HepG2 (cell line): Measurements from ENCODE around the gene VRK1. TPM values are rescaled to one million over a fixed set of nuclear protein-coding genes. Genes with fewer than 3 reads are reported as not detected.

Experiments used
- ATAC-seq: fragments of 200-7000 bp; cut with Tn5 transposase; 3 replicates; pipeline ENCODE4 v1.9.1; 2020; ENCODE audit warnings: mild to moderate bottlenecking, moderate library complexity
- BruUV-seq: library from RNA; stranded (reverse); fragments of 400-500 nt; replicated peaks from 2 replicates; lab custom pipeline; 2021; lab: Mats Ljungman, UMichigan
- CTCF ChIA-PET: fragments of 300-600 bp; formaldehyde crosslinking; extraction: SDS; loops from one replicate; lab custom pipeline; 2021; ENCODE audit warnings: low total read pairs, inconsistent platforms, low intra/inter-chr PET ratio; lab: Yijun Ruan, JAX
- POLR2A ChIA-PET: fragments of 350-600 bp; sonication (Branson Sonifier 250); formaldehyde crosslinking; loops from one replicate; lab custom pipeline; 2020; ENCODE audit warnings: antibody characterized with exemption, inconsistent platforms; lab: Yijun Ruan, JAX
- DNase-seq: peaks from one replicate; pipeline ENCODE4 v3.0.0-alpha.2; 2015; ENCODE audit warnings: low spot score
- FAIRE-seq: peaks from 3 replicates; lab custom pipeline; 2011; peaks lifted over from hg19 to GRCh38; lab: Jason Lieb, UNC
- H2AFZ ChIP-seq: one replicate; pipeline ENCODE4 v1.6.1; 2011; ENCODE audit warnings: low read length, inconsistent platforms
- H3K27ac ChIP-seq: fragments of 300-600 bp; 3 replicates; pipeline ENCODE4 v1.8.0; 2011; ENCODE audit warnings: mixed run types, mild to moderate bottlenecking, mixed read lengths, low read length, inconsistent platforms; ENCODE audit not compliant: insufficient read depth; ENCODE audit errors: extremely low read length
- H3K27me3 ChIP-seq, 2 experiments: fragments of 200-600 bp in 1 of 2; 2 replicates in 1 of 2; 3 replicates in 1 of 2; pipeline versions ENCODE4 v1.6.0 to v1.8.0; 2011; ENCODE audit warnings: low read length in 2 of 2, mild to moderate bottlenecking in 2 of 2, moderate library complexity in 2 of 2, inconsistent platforms in 1 of 2; ENCODE audit not compliant: insufficient read depth in 2 of 2, control insufficient read depth in 1 of 2
- H3K36me3 ChIP-seq, 2 experiments: fragments of 200-600 bp in 1 of 2; replicated peaks in 1 of 2; 2 replicates in 1 of 2; 3 replicates in 1 of 2; pipeline versions ENCODE4 v1.5.1 to v1.8.0; 2011; ENCODE audit warnings: low read length in 2 of 2, inconsistent platforms in 1 of 2; ENCODE audit not compliant: insufficient read depth in 2 of 2, control insufficient read depth in 1 of 2
- H3K4me1 ChIP-seq: 2 replicates; pipeline ENCODE4 v1.5.1; 2012; ENCODE audit warnings: low read length, inconsistent platforms; ENCODE audit not compliant: insufficient read depth
- H3K4me2 ChIP-seq: 2 replicates; pipeline ENCODE4 v1.6.0; 2011; ENCODE audit warnings: low read depth, low read length, inconsistent platforms
- H3K4me3 ChIP-seq, 3 experiments: fragments of 200-600 bp in 1 of 3; sonication (generic), shearing (Covaris generic) in 1 of 3; replicated peaks in 1 of 3; 2 replicates each; pipeline ENCODE4 v1.5.1; 2011 to 2016; ENCODE audit warnings: low read length in 3 of 3, inconsistent platforms in 2 of 3, low read depth in 2 of 3, mild to moderate bottlenecking in 2 of 3, control low read depth in 1 of 3, mixed read lengths in 1 of 3; ENCODE audit not compliant: insufficient read depth in 1 of 3
- H3K79me2 ChIP-seq: one replicate; pipeline ENCODE4 v1.6.1; 2011; ENCODE audit warnings: low read length, inconsistent platforms; ENCODE audit not compliant: insufficient read depth
- H3K9ac ChIP-seq: 2 replicates; pipeline ENCODE4 v1.6.0; 2011; ENCODE audit warnings: mild to moderate bottlenecking, low read depth, low read length, inconsistent platforms; ENCODE audit not compliant: insufficient read depth
- H3K9me3 ChIP-seq: 2 replicates; pipeline ENCODE4 v1.5.1; 2012; ENCODE audit warnings: mild to moderate bottlenecking, low read length
- H4K20me1 ChIP-seq: 2 replicates; pipeline ENCODE4 v1.6.0; 2011; ENCODE audit warnings: inconsistent platforms, mild to moderate bottlenecking, low read length, moderate library complexity; ENCODE audit not compliant: insufficient read depth
- ATF5 ChIP-seq: sonication (generic); formaldehyde crosslinking; IDR thresholded peaks from 2 replicates; pipeline ENCODE4 v1.4.0; 2020; ENCODE audit warnings: mild to moderate bottlenecking, low read depth, missing genetic modification reagents
- DR1 ChIP-seq: sonication (generic); formaldehyde crosslinking; IDR thresholded peaks from 2 replicates; pipeline ENCODE4 v1.8.0; 2021; ENCODE audit warnings: mild to moderate bottlenecking, missing genetic modification reagents, inconsistent platforms
- FIP1L1 ChIP-seq: fragments of 200-400 bp; formaldehyde crosslinking; IDR thresholded peaks from 2 replicates; pipeline ENCODE4 v1.6.1; 2018; ENCODE audit warnings: low read depth, mild to moderate bottlenecking, low read length, moderate library complexity, borderline replicate concordance; ENCODE audit not compliant: insufficient read depth
- HOXA9 ChIP-seq: sonication (generic); formaldehyde crosslinking; IDR thresholded peaks from 2 replicates; pipeline ENCODE4 v1.8.1; 2022; ENCODE audit warnings: missing genetic modification reagents, mild to moderate bottlenecking, moderate library complexity, borderline replicate concordance
- NR1H2 ChIP-seq: sonication (generic); formaldehyde crosslinking; IDR thresholded peaks from 2 replicates; pipeline ENCODE4 v1.8.1; 2022; ENCODE audit warnings: low read depth, missing genetic modification reagents, borderline replicate concordance
- SP1 ChIP-seq, 2 experiments: fragments of 450-650 bp in 1 of 2; sonication (generic) in 1 of 2; formaldehyde crosslinking in 1 of 2; IDR thresholded peaks; 2 replicates each; pipeline versions ENCODE4 v1.4.0 to v1.6.1; 2016 to 2020; ENCODE audit warnings: missing genetic modification reagents in 1 of 2
- TBP ChIP-seq: sonication (generic); formaldehyde crosslinking; IDR thresholded peaks from 2 replicates; pipeline ENCODE4 v1.5.0; 2020; ENCODE audit warnings: missing genetic modification reagents
- YEATS2 ChIP-seq: sonication (generic); formaldehyde crosslinking; IDR thresholded peaks from 2 replicates; pipeline ENCODE4 v1.4.0; 2020; ENCODE audit warnings: missing genetic modification reagents, borderline replicate concordance
- ZNF430 ChIP-seq: sonication (generic); formaldehyde crosslinking; IDR thresholded peaks from 2 replicates; pipeline ENCODE4 v1.9.0; 2021; ENCODE audit warnings: mild to moderate bottlenecking, missing genetic modification reagents
- ZNF792 ChIP-seq: IDR thresholded peaks from 2 replicates; pipeline ENCODE4 v1.6.1; 2016
- WGBS: methylation state at CpG from one replicate; pipeline ENCODE4 v1.1.6; 2017; ENCODE audit warnings: low lambda C conversion rate; 5-methylcytosine and 5-hydroxymethylcytosine counted together
- in situ Hi-C: cut with HindIII; loops from 2 replicates; pipeline ENCODE4 v1.10.0; 2017; ENCODE audit warnings: low pct_unique_long_range_greater_than_20kb; ENCODE audit not compliant: extremely low pct_ligation_motif_present
- intact Hi-C: fragments of 100-400 bp; cut with micrococcal nuclease; formaldehyde crosslinking; loops from one replicate; pipeline ENCODE4 v1.10.0; 2022; ENCODE audit not compliant: unreplicated experiment
- polyA plus RNA-seq, 8 experiments: library from polyadenylated mRNA; depleted of rRNA in 3 of 8; stranded (reverse) in 7 of 8; unstranded in 1 of 8; fragments of >200 nt; fragmentation: Illumina TruSeq in 4 of 8; extraction: Trizol in 4 of 8; gene quantifications; 2 replicates each; pipeline versions ENCODE4 v1.2.1 to v1.2.3, GENCODE V29; 2011 to 2016; ENCODE audit warnings: low read depth in 4 of 8, missing spikeins in 1 of 8, mixed read lengths in 1 of 8; ENCODE audit not compliant: insufficient read depth in 1 of 8
- total RNA-seq, 5 experiments: library from RNA; depleted of rRNA; stranded (reverse); fragments of >200 nt; fragmentation: Illumina TruSeq; extraction: Trizol; gene quantifications; 2 replicates each; pipeline ENCODE4 v1.2.3, GENCODE V29; 2016; ENCODE audit warnings: low read depth in 1 of 5
- TF ChIP-seq, protein P1 (sequence below): IDR thresholded peaks from 2 replicates; pipeline ENCODE4 v1.6.1; 2016; ENCODE audit warnings: low read depth
- TF ChIP-seq, protein P2 (sequence below), 2 experiments: sonication (generic) in 1 of 2; formaldehyde crosslinking in 1 of 2; IDR thresholded peaks; 2 replicates each; pipeline versions ENCODE4 v1.4.0 to v1.6.1; 2016 to 2020; ENCODE audit warnings: borderline replicate concordance in 1 of 2, low read depth in 1 of 2, mild to moderate bottlenecking in 1 of 2, missing genetic modification reagents in 1 of 2

The VRK1 gene
- total and polyA plus RNA-seq, 2 of the 13 experiments (the other 11 are each of a cell fraction or from before 2014, with no cell fraction given), result 7.9 to 51.3 TPM

- TF ChIP-seq, protein P1, sequence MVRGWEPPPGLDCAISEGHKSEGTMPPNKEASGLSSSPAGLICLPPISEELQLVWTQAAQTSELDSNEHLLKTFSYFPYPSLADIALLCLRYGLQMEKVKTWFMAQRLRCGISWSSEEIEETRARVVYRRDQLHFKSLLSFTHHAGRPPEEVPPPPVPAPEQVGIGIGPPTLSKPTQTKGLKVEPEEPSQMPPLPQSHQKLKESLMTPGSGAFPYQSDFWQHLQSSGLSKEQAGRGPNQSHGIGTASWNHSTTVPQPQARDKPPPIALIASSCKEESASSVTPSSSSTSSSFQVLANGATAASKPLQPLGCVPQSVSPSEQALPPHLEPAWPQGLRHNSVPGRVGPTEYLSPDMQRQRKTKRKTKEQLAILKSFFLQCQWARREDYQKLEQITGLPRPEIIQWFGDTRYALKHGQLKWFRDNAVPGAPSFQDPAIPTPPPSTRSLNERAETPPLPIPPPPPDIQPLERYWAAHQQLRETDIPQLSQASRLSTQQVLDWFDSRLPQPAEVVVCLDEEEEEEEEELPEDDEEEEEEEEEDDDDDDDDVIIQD, result no peak
- no peak for TF ChIP-seq NR1H2 (CRISPR knock-in tag)
- TF ChIP-seq DR1, result no peak
- no peak for TF ChIP-seq FIP1L1
- TF ChIP-seq, all 625 proteins: peak for 0
Measured at GRCh38 chr14:96914571-96915128, 117.5 kb downstream of the VRK1 start (continued).

GRCh38 chr14:96915478-96915877, 118.3 kb downstream of the VRK1 start:
- no peaks in the 10 kb centered on the region for H3K9me3 ChIP-seq
- FAIRE-seq (no peak), ATAC-seq (no peak), DNase-seq (no peak)
- ChIA-PET CTCF (no interaction called here), POLR2A (no interaction called here)
- H3K4me3 ChIP-seq, result no peak overlapping the region
- in situ Hi-C loops, result no loop called here
- no peaks in the 10 kb centered on the region for H3K4me1 ChIP-seq
- TF ChIP-seq ATF5 (CRISPR knock-in tag), result no peak
- no peak for TF ChIP-seq ZNF430 (CRISPR knock-in tag)
- TF ChIP-seq YEATS2 (CRISPR knock-in tag), result no peak
- TF ChIP-seq ZNF792, result no peak
- TF ChIP-seq TBP (CRISPR knock-in tag), result no peak
- no peak for TF ChIP-seq SP1 (IDR thresholded peaks at IDR 0.05)
- TF ChIP-seq SP1 (CRISPR knock-in tag; IDR thresholded peaks at IDR 0.05), result no peak
- no peak for TF ChIP-seq HOXA9
- TF ChIP-seq, protein P2, sequence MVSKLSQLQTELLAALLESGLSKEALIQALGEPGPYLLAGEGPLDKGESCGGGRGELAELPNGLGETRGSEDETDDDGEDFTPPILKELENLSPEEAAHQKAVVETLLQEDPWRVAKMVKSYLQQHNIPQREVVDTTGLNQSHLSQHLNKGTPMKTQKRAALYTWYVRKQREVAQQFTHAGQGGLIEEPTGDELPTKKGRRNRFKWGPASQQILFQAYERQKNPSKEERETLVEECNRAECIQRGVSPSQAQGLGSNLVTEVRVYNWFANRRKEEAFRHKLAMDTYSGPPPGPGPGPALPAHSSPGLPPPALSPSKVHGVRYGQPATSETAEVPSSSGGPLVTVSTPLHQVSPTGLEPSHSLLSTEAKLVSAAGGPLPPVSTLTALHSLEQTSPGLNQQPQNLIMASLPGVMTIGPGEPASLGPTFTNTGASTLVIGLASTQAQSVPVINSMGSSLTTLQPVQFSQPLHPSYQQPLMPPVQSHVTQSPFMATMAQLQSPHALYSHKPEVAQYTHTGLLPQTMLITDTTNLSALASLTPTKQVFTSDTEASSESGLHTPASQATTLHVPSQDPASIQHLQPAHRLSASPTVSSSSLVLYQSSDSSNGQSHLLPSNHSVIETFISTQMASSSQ (IDR thresholded peaks at IDR 0.05; ENCODE audit: low read depth), result no peak
- TF ChIP-seq, protein P2 (CRISPR knock-in tag; IDR thresholded peaks at IDR 0.05; ENCODE audit: borderline replicate concordance), result no peak
- H3K36me3 ChIP-seq, result no peaks in the 10 kb centered on the region
- no peak overlapping the region for H3K27ac ChIP-seq
- no peaks in the 10 kb centered on the region for H4K20me1 ChIP-seq
- H3K27me3 ChIP-seq, result no peaks in the 10 kb centered on the region
- no TSS peak for BruUV-seq
- H3K9ac ChIP-seq, result no peak overlapping the region
- intact Hi-C loops, result no loop called here
- H2AFZ ChIP-seq, result no peak overlapping the region
- H3K79me2 ChIP-seq, result no peaks in the 10 kb centered on the region
- H3K4me2 ChIP-seq, result no peak overlapping the region
- WGBS, result 63% methylated on average over 4 of the region's 4 CpGs
